ENCODE data around the gene CYP4F8.
"Not testable (repeated sequence)": the region's sequence is repeated elsewhere in the genome, so short reads cannot be mapped to it uniquely, and the experiment has no call there.

CYP4F8 gene

GRCh38 chr19:15644066-15644741 lies 29.2 kb downstream of the CYP4F8 start:
- no peak for DNase-seq (ENCODE audit: low read depth in 2 of 2)

DNA sequence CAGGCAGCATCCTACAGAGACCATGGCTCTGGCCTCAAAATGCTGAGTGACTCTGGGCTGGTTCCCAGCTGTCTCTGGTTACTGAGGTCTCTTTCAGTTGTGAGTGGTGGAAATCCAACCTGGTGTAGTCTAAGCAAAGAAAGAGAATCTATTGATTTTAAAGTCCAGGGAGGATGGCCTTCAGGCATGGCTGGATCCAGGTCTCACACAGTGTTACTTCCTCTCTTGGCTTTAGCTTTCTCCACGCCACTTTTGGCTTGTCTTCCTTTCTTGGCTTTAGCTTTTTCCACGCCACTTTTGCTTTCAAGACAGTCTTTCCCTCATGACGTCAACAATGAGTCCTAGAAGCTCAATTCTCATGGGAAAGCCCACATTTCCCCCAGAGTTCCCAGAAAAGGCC lies 29.8 kb downstream of the CYP4F8 start:
- no peak for DNase-seq (ENCODE audit: low read depth in 2 of 2)

GRCh38 chr19:15649526-15649925 lies 34.5 kb downstream of the CYP4F8 start:
- DNase-seq (ENCODE audit: low read depth in 2 of 2), result no peak

DNA sequence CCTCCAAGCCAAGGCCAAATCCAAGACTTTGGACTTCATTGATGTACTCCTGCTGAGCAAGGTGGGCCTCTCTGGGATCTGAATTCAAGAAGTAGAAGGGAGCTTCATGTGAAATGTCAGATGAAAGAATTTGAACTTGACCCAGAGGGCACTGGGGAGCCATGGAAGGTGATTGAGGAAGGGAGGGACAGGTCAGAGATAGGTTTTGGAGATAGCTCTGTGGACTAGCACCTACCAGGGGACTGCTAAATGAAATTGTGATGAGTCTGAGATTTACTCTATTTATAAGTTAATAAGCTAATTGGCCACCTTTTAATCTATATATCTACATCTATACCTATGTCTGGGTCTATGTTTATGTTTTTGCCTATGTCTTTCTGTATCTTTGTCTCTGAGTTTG lies 35.1 kb downstream of the CYP4F8 start:
- not testable (repeated sequence) for DNase-seq (ENCODE audit: low read depth in 2 of 2)

DNA sequence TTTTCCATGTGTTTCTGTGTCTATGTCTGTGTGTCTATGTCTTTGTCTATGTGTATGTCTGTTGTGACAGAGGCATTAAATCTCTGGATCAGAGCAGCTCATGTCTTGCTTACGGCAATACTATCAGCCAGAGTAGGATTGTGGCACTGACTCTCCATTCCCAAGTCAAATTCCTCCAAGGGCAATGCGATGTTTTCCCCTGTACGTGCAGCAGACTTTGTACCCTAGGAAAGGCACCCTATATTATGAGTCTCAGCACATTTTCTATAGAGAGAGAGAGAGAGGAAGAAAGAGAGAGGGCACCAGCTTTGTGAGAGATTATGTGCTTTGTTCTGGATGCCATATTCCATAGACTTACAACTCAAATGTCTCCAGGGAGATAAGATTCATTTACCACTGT lies 36.8 kb downstream of the CYP4F8 start:
- DNase-seq (ENCODE audit: low read depth in 2 of 2), result no peak

DNA sequence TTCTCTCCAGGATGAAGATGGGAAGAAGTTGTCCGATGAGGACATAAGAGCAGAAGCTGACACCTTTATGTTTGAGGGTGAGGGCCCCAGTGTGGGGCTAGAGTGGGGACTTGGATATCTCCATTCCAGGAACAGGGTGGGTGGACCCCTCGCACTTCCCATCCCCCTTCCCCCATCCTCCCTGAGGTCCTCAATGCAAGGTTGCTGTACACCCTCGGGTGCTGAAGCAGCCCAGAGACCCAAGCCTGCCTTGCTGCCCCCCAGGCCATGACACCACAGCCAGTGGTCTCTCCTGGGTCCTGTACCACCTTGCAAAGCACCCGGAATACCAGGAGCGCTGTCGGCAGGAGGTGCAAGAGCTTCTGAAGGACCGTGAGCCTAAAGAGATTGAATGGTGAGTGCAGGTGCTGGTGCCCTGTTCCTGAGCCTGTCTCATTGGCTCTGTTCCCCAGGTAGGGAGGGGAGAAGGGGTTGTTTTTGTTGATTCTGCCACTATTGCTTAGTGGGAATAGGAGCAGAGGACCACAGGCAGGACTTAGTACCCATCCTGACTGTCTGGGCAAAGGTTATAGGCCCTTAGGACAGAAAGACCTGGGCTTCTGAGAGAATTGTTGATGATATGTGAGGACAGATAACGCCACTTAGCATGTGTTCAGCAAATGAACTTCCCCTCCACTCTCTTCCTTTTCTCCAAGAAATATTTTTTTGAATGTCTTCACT lies 37.7 kb downstream of the CYP4F8 start:
- no peak for DNase-seq (ENCODE audit: low read depth in 2 of 2)

- DNase-seq (ENCODE audit: low read depth in 2 of 2), result no peak
These were observed 41.4 kb downstream of the CYP4F8 start for GRCh38 chr19:15656467-15656866.

GRCh38 chr19:15663247-15663646 lies 48.2 kb downstream of the CYP4F8 start:
- no peak for DNase-seq (ENCODE audit: low read depth in 2 of 2)

DNA sequence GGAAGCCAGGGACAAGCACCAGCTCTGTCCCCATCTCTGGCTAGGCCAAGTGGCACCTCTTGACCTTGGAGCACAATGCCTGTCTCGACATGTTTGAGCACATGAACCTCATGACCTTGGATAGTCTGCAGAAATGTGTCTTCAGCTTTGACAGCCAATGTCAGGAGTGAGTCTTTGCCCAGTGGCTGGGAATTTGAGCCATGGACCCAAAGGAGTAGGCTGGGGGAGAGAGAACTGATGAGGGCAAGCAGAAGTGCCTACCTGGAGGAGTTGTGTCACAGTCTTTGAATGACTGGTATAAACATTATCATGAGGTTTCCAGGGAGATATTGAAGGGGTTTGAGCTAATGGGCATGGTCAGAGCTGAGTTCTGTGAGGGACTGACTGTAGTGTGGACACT lies 51.2 kb downstream of the CYP4F8 start:
- no peak for DNase-seq (ENCODE audit: low read depth in 2 of 2)

DNA sequence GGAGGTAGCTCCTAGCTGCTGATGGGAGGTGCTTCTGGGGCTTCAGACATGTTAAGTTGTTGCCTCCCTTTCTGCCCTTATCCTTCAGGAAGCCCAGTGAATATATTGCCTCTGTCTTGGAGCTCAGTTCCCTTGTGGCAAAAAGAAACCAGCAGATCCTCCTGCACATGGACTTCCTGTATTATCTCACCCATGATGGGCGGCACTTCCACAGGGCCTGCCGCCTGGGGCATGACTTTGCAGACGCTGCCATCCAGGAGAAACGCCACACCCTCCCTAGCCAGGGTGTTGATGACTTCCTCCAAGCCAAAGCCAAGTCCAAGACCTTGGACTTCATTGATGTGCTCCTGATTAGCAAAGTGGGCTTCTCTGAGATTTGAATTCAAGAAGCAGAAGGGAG lies 51.9 kb downstream of the CYP4F8 start:
- DNase-seq (ENCODE audit: low read depth in 2 of 2), result no peak

GRCh38 chr19:15669440-15669839 lies 54.4 kb downstream of the CYP4F8 start:
- DNase-seq (ENCODE audit: low read depth in 2 of 2), result no peak

GRCh38 chr19:15669891-15670290 lies 54.9 kb downstream of the CYP4F8 start:
- no peak for DNase-seq (ENCODE audit: low read depth in 2 of 2)

DNA sequence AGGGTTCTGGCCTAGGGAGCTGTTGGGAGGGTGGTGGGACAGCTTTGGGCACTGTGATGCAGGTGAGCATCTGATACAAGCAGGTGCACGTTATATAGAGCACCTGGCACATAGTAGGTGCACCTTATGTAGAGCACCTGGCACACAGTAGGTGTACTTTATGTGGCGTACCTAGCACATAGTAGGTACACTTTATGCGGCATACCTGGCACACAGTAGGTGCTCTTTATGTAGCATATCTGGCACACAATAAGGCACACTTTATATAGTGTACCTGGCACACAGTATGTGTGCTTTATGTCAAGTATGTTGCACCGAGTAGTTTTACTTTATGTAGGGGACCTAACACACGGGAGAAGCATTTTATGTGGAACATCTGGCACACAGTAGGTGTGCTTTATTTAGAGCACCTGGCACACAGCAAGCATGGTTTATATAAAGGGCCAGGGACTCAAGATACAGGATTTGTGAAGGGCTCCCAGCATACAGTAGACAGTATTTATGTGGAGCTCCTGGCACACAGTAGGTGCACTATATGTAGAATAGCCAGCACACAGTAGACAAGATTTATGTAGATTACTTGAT lies 56.3 kb downstream of the CYP4F8 start:
- DNase-seq (ENCODE audit: low read depth in 2 of 2), result no peak

DNA sequence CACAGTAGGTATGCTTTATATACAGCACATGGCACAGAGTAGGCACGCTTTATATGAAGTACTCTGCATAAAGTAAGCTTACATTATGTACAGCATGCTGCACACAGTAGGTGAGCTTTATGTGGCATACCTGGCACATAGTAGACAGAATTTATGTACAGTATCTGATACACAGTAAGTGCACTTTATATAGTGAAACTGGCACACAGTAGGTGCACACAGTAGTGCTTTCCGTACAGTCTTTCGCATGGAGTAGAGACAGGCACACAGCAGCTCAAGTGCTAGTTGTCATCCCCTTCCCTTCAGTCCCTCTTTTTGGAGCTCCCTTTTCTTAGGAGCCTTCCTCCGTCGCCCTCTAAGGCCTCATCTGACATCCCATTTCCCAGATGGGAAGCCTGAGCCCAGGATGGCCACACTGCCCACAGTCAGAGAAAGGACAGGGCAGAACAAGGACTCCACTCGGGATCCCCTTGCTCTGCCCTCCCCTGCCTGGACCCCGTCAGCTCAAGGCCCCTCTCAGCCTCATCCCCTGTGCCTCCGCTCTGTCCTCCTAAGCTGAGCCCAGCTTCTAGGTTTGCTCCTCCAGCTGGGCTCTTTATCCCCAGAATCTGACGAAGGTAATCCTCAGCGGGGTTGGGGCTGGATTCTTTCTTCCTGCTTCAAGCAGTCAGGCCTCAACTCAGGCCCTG lies 57.0 kb downstream of the CYP4F8 start:
- DNase-seq (ENCODE audit: low read depth in 2 of 2), result no peak

- no peak for DNase-seq (ENCODE audit: low read depth in 2 of 2)
These were observed 57.7 kb downstream of the CYP4F8 start, which contains the start of gene CYP4F12 for GRCh38 chr19:15672580-15673175. CYP4F12 (plus strand) TSS chr19:15673087; CDS start chr19:15673530, 443 bp downstream.

- no peak for DNase-seq (ENCODE audit: low read depth in 2 of 2)
These were observed 58.2 kb downstream of the CYP4F8 start for GRCh38 chr19:15673176-15673654.

DNA sequence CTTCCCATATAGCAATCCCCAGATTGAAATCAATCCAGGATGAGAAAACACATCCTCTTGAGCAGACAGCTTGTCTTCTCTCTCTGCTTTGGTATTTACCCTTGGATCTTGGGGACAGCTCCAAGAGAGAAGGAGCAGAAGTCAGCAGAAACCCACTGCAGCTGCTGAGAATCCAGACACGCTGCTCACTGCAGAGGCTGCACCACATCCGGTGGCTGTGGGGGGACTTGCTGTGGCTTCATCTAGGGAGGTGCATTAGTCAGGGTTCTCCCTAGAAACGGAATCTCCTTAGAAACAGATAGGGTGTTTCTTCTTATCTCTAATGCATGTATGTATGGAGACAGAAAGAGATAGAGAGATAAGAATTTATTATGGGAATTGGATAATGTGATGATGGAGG lies 60.5 kb downstream of the CYP4F8 start:
- DNase-seq (ENCODE audit: low read depth in 2 of 2), result no peak

- DNase-seq (ENCODE audit: low read depth in 2 of 2), result no peak
These were observed 64.1 kb downstream of the CYP4F8 start for GRCh38 chr19:15679089-15679488.

GRCh38 chr19:15679865-15680264 lies 64.8 kb downstream of the CYP4F8 start:
- DNase-seq (ENCODE audit: low read depth in 2 of 2), result not testable (repeated sequence)
